Airway epithelial cell (primary cell): ENCODE results near the gene PLA2G12B. TPM values are rescaled to one million over a fixed set of nuclear protein-coding genes. Genes with fewer than 3 reads are reported as not detected.

Source experiments
- total RNA-seq: library from RNA; depleted of rRNA; stranded (reverse); fragments of >200 nt; gene quantifications from 2 replicates; pipeline ENCODE4 v1.2.3, GENCODE V29; 2015

PLA2G12B gene, protein sequence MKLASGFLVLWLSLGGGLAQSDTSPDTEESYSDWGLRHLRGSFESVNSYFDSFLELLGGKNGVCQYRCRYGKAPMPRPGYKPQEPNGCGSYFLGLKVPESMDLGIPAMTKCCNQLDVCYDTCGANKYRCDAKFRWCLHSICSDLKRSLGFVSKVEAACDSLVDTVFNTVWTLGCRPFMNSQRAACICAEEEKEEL
- not detected in 2 replicates for total RNA-seq

DNA sequence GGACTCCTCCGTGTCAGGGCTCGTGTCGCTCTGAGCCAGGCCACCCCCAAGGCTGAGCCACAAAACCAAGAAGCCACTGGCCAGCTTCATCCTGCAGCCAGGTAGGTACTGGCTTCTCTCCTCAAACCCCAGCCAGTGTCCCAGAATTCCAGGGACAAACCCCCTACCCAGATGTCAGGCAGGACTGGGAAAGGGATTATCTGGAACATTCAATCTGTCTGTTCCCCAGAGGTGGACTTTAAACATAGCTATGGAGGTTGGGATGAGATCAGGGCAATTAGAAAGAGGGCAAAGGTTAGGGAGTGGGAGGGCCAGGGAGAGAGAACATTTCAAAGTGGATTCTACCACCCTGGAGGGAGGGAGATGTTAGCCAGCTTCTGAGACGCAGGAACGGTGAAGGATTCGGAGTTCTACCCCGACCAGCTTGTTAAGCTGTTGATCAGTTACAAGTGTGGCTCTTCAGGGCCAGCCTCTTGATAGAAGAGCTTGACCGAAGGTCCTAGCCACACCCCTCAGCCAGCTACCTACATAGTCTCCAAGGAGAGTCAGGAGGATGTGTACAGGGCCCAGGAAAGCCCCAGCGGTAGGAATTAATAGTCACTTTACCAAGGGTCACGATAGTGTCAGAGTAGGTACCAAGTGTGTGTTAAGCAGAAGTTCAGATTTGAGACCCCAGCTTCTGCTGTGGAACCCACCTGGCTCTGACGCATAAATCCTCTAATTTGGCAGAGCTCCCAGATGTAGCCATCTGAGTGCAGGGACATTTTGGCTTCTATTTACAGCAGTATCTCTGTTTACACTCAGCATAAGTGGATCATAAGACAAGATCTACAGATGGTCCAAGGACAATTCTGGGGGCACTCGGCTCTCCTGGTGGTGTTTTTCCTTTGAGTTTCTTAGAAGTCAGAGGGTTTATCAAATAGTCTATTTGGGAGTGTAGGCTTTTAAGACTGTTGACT is at the start of gene PLA2G12B:
TSS of gene PLA2G12B (minus strand) at position 211 of the 959 bp plus-strand sequence. CDS start at position 90, 121 bp downstream.

DNA sequence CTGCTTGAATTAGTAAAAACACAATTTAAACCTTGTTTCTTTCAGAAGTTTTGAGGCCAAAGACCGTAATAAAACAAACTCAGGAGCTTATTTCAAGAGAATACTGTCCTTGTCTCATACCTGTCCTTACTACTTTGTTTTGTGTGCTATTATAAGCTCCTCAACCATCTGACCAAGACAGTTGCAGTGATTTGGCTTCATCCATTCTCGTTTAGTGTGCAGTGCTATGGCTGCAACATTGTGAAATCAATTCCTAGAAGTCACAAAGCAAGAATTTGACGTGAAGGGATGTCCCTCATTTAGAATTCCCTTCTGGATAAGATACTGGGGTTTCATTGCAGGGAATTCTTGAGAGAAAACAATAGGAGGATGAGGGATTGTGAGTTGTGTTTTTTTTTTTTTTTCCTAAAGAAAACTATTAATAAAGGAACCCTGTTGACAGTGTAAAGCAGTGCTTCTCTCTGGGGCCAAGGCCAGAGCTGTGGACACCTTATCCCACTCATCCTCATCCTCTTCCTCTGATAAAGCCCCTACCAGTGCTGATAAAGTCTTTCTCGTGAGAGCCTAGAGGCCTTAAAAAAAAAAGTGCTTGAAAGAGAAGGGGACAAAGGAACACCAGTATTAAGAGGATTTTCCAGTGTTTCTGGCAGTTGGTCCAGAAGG is 61.3 kb downstream of the PLA2G12B start, which contains the start of gene OIT3:
TSS of gene OIT3 (plus strand) at position 604 of the 663 bp plus-strand sequence. CDS start 60 bp downstream, outside the sequence.

Other genes starting within 250 kb of the PLA2G12B start
- gene OIT3, start 61.1 kb downstream of the PLA2G12B start, total RNA-seq, result not detected in 2 replicates
- gene P4HA1, start 142.1 kb upstream of the PLA2G12B start, total RNA-seq, result 55.2 and 61.2 TPM in 2 replicates
- gene NUDT13, start 155.6 kb upstream of the PLA2G12B start, total RNA-seq, result 0.14 and 0.85 TPM in 2 replicates
- gene ECD, start 213.2 kb upstream of the PLA2G12B start, total RNA-seq, result 20.9 and 26.7 TPM in 2 replicates
- gene FAM149B1, start 213.3 kb upstream of the PLA2G12B start, total RNA-seq, result 9.5 and 15.6 TPM in 2 replicates